ENCODE results near the gene GRIK5.

The GRIK5 gene

DNA sequence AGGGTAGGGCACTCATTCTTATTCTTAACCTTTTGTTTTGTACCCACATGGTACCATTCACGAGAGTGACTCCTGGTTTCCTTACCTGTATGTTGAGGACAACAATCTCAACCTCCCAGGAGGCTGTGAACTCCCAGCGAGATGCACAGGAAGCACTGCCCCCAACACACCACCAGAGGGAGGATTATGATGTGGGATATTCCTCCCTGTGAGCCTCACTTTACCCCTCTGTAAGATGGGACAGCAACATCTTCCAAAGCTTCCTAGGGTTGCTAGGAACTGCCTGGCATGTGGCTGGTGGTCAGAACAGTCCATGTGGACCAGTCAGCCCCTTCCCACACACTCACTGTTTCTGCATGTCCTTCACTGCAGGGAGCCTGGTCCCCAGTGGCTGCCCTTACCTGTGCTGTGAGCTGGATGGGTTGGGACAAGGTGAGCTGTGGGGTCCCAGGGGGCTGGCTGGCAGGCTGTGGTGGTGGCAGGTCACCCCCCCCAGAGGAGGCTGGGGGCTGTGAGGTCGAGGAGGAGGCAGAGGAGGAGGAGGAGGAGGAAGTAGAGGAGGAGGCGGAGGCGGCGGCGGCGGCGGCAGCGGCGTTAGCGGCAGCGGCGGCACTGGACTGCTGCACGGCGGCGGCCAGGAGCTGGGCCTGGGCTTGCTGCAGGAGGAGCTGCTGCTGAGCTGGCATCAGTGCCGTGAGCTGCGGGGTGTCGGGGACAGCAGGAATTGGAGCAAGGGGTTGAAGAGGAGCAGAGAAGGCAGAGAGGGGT, 46.5 kb upstream of the GRIK5 start:
- Histone ChIP-seq H3K27ac (ENCODE audit: low read depth, low read length) (peak overlapping the region; percentile 98), H3K4me1 (ENCODE audit: control insufficient read depth, low read length) (peaks cover 100% of the 10 kb centered on the region), H3K4me3 (ENCODE audit: low read length) (peak overlapping the region; percentile 74), H3K36me3 (ENCODE audit: control insufficient read depth, low read length) (peaks cover 83% of the 10 kb centered on the region), H3K9me3 (ENCODE audit: control insufficient read depth, insufficient read depth, low read length) (no peaks in the 10 kb centered on the region), H3F3A (ENCODE audit: control insufficient read depth, insufficient read depth) (peaks cover 66% of the 10 kb centered on the region), H4K20me1 (ENCODE audit: control insufficient read depth, insufficient read depth, low read depth, low read length) (no peaks in the 10 kb centered on the region), H3K4me2 (ENCODE audit: low read length) (peak overlapping the region; percentile 96), H3K27me3 (ENCODE audit: control insufficient read depth, low read length) (no peaks in the 10 kb centered on the region), H3K9me2 (replicated peaks; ENCODE audit: control insufficient read depth, low read length) (no peaks in the 10 kb centered on the region), H3K79me2 (ENCODE audit: control insufficient read depth, low read length) (peaks cover 34% of the 10 kb centered on the region)
- TF ChIP-seq, protein P1, sequence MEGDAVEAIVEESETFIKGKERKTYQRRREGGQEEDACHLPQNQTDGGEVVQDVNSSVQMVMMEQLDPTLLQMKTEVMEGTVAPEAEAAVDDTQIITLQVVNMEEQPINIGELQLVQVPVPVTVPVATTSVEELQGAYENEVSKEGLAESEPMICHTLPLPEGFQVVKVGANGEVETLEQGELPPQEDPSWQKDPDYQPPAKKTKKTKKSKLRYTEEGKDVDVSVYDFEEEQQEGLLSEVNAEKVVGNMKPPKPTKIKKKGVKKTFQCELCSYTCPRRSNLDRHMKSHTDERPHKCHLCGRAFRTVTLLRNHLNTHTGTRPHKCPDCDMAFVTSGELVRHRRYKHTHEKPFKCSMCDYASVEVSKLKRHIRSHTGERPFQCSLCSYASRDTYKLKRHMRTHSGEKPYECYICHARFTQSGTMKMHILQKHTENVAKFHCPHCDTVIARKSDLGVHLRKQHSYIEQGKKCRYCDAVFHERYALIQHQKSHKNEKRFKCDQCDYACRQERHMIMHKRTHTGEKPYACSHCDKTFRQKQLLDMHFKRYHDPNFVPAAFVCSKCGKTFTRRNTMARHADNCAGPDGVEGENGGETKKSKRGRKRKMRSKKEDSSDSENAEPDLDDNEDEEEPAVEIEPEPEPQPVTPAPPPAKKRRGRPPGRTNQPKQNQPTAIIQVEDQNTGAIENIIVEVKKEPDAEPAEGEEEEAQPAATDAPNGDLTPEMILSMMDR (IDR thresholded peaks at IDR 0.05; ENCODE audit: low read depth, low read length, poor library complexity, severe bottlenecking): peak; percentile 47
- no peak for TF ChIP-seq EZH2phosphoT487 (IDR thresholded peaks at IDR 0.05; ENCODE audit: borderline replicate concordance, low read length)

DNA sequence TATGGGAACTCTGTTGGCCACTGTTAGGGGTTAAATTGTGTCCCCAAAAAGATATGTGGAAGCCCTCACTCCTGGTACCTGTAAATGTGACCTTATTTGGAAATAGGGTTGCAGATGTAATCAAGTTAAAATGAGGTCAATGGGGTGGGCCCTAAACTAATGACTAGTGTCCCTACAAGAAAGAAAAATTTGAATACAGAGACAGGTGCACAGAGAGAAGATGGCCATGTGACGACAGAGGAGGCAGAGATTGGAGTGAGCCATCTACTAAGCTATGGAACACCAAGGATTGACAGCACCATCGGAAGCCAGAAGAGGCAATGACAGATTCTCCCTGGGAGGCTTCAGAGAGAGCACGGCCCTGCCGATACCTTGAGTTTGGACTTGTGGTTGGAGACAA, 45.7 kb upstream of the GRIK5 start:
- Histone ChIP-seq H3K79me2 (ENCODE audit: control insufficient read depth, low read length) (peaks cover 34% of the 10 kb centered on the region), H3K4me1 (ENCODE audit: control insufficient read depth, low read length) (peaks cover 100% of the 10 kb centered on the region), H3K4me2 (ENCODE audit: low read length) (peak overlapping the region; percentile 96), H4K20me1 (ENCODE audit: control insufficient read depth, insufficient read depth, low read depth, low read length) (no peaks in the 10 kb centered on the region), H3K27me3 (ENCODE audit: control insufficient read depth, low read length) (no peaks in the 10 kb centered on the region), H3K9me3 (ENCODE audit: control insufficient read depth, insufficient read depth, low read length) (no peaks in the 10 kb centered on the region), H3K27ac (ENCODE audit: low read depth, low read length) (peak overlapping the region; percentile 98), H3K9me2 (replicated peaks; ENCODE audit: control insufficient read depth, low read length) (no peaks in the 10 kb centered on the region), H3K36me3 (ENCODE audit: control insufficient read depth, low read length) (peaks cover 83% of the 10 kb centered on the region), H3F3A (ENCODE audit: control insufficient read depth, insufficient read depth) (peaks cover 69% of the 10 kb centered on the region), H3K4me3 (ENCODE audit: low read length) (peak overlapping the region; percentile 74)
- TF ChIP-seq, protein P1 (IDR thresholded peaks at IDR 0.05; ENCODE audit: low read depth, low read length, poor library complexity, severe bottlenecking): no peak
- TF ChIP-seq EZH2phosphoT487 (IDR thresholded peaks at IDR 0.05; ENCODE audit: borderline replicate concordance, low read length): no peak

DNA sequence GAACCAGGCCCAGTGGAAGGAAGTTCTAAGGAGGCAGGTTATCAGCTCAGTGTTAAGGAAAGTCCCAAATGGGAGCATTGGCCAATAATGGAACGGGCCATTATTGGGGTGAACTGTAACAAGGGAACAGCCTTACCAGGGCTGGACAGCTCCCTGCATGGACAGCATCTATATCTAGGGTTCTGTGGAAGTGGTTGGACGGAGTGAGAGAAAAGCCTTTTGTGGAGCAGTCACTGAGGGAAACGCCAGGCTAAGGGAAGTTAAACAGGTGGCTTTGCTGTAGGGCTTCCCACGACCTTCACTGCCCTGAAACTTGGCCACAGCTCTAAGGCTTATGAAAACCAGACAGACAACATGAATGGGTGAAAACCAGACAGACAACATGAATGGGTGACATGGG, 45.2 kb upstream of the GRIK5 start:
- TF ChIP-seq, protein P1 (IDR thresholded peaks at IDR 0.05; ENCODE audit: low read depth, low read length, poor library complexity, severe bottlenecking): no peak
- no peak for TF ChIP-seq EZH2phosphoT487 (IDR thresholded peaks at IDR 0.05; ENCODE audit: borderline replicate concordance, low read length)
- Histone ChIP-seq H3K27me3 (ENCODE audit: control insufficient read depth, low read length) (no peaks in the 10 kb centered on the region), H3K36me3 (ENCODE audit: control insufficient read depth, low read length) (peaks cover 83% of the 10 kb centered on the region), H3K9me3 (ENCODE audit: control insufficient read depth, insufficient read depth, low read length) (no peaks in the 10 kb centered on the region), H3K79me2 (ENCODE audit: control insufficient read depth, low read length) (peaks cover 36% of the 10 kb centered on the region), H3K27ac (ENCODE audit: low read depth, low read length) (peak overlapping the region; percentile 98), H3K9me2 (replicated peaks; ENCODE audit: control insufficient read depth, low read length) (no peaks in the 10 kb centered on the region), H4K20me1 (ENCODE audit: control insufficient read depth, insufficient read depth, low read depth, low read length) (no peaks in the 10 kb centered on the region), H3K4me1 (ENCODE audit: control insufficient read depth, low read length) (peaks cover 100% of the 10 kb centered on the region), H3K4me3 (ENCODE audit: low read length) (peak overlapping the region; percentile 74), H3F3A (ENCODE audit: control insufficient read depth, insufficient read depth) (peaks cover 69% of the 10 kb centered on the region), H3K4me2 (ENCODE audit: low read length) (peak overlapping the region; percentile 96)

All from DOHH2 (cell line).